HEK293 (cell line): Measurements from ENCODE around the gene CAPN5.

Experiments
- CTCF ChIA-PET: fragments of 350-600 bp; formaldehyde crosslinking; extraction: SDS; loops from one replicate; lab custom pipeline; 2021; ENCODE audit warnings: antibody characterized with exemption; lab: Yijun Ruan, JAX
- POLR2A ChIA-PET: fragments of 300-600 bp; formaldehyde crosslinking; extraction: SDS; loops from one replicate; lab custom pipeline; 2020; ENCODE audit warnings: antibody characterized with exemption, inconsistent platforms; lab: Yijun Ruan, JAX
- H3K27ac ChIP-seq: fragments of 200-500 bp; sonication (Bioruptor generic); 2 replicates; pipeline ENCODE4 v1.5.1; 2014; ENCODE audit warnings: low read depth, low read length, control low read depth, inconsistent platforms; ENCODE audit errors: extremely low read depth
- H3K36me3 ChIP-seq, 2 experiments: fragments of 200-500 bp in 1 of 2; sonication (Bioruptor generic) in 1 of 2; 1 replicate in 1 of 2; 2 replicates in 1 of 2; pipeline ENCODE4 v1.5.1; 2014 to 2017; ENCODE audit warnings: inconsistent platforms in 2 of 2, low read length in 2 of 2; ENCODE audit not compliant: control insufficient read depth in 2 of 2, insufficient read depth in 1 of 2
- H3K4me1 ChIP-seq: fragments of 200-500 bp; sonication (Bioruptor generic); 2 replicates; pipeline ENCODE4 v1.5.1; 2014; ENCODE audit warnings: mild to moderate bottlenecking, low read length, inconsistent platforms; ENCODE audit not compliant: control insufficient read depth, insufficient read depth
- H3K4me3 ChIP-seq: 2 replicates; pipeline ENCODE4 v1.5.1; 2011; ENCODE audit warnings: low read depth, mild to moderate bottlenecking, control low read depth, low read length, moderate library complexity
- H3K9me3 ChIP-seq: fragments of 200-500 bp; sonication (Bioruptor generic); 2 replicates; pipeline ENCODE4 v1.5.1; 2014; ENCODE audit warnings: low read depth, low read length, inconsistent platforms; ENCODE audit not compliant: control insufficient read depth, insufficient read depth
- ELK4 ChIP-seq: IDR thresholded peaks from 2 replicates; pipeline ENCODE4 v1.6.1; 2011; ENCODE audit warnings: mild to moderate bottlenecking, low read depth, low read length, borderline replicate concordance
- GLIS1 ChIP-seq: fragments of 450-650 bp; formaldehyde crosslinking; IDR thresholded peaks from 2 replicates; pipeline ENCODE4 v1.5.1; 2016; ENCODE audit warnings: missing biosample characterization, missing genetic modification characterization
- GLIS2 ChIP-seq: fragments of 450-650 bp; formaldehyde crosslinking; IDR thresholded peaks from 2 replicates; pipeline ENCODE4 v1.5.1; 2016; ENCODE audit warnings: missing biosample characterization, missing genetic modification characterization
- RBAK ChIP-seq: fragments of 450-650 bp; formaldehyde crosslinking; IDR thresholded peaks from 2 replicates; pipeline ENCODE4 v1.5.1; 2016; ENCODE audit warnings: missing biosample characterization, missing genetic modification characterization
- TCF7L2 ChIP-seq: IDR thresholded peaks from 2 replicates; pipeline ENCODE4 v1.6.1; 2011; ENCODE audit warnings: low read depth, mild to moderate bottlenecking, inconsistent platforms, low read length, moderate library complexity, borderline replicate concordance
- ZBTB44 ChIP-seq: fragments of 450-650 bp; IDR thresholded peaks from 2 replicates; pipeline ENCODE4 v1.5.1; 2018; ENCODE audit warnings: missing biosample characterization, mild to moderate bottlenecking, missing genetic modification characterization
- ZBTB7A ChIP-seq: fragments of 450-650 bp; formaldehyde crosslinking; IDR thresholded peaks from 2 replicates; pipeline ENCODE4 v1.5.1; 2016; ENCODE audit warnings: low read depth, missing biosample characterization, missing genetic modification characterization
- ZIC2 ChIP-seq: fragments of 450-650 bp; formaldehyde crosslinking; IDR thresholded peaks from 2 replicates; pipeline ENCODE4 v1.5.1; 2016; ENCODE audit warnings: missing biosample characterization, missing genetic modification characterization
- ZNF221 ChIP-seq: fragments of 450-650 bp; formaldehyde crosslinking; IDR thresholded peaks from 2 replicates; pipeline ENCODE4 v1.5.1; 2017; ENCODE audit warnings: missing biosample characterization, missing genetic modification characterization, borderline replicate concordance
- ZNF37A ChIP-seq: fragments of 450-650 bp; IDR thresholded peaks from 2 replicates; pipeline ENCODE4 v1.5.1; 2018; ENCODE audit warnings: missing biosample characterization, missing genetic modification characterization
- ZNF449 ChIP-seq: fragments of 450-650 bp; formaldehyde crosslinking; IDR thresholded peaks from 2 replicates; pipeline ENCODE4 v1.5.1; 2017; ENCODE audit warnings: missing biosample characterization, mild to moderate bottlenecking, missing genetic modification characterization, moderate library complexity
- ZNF473 ChIP-seq: fragments of 450-650 bp; formaldehyde crosslinking; IDR thresholded peaks from 2 replicates; pipeline ENCODE4 v1.5.1; 2017; ENCODE audit warnings: missing biosample characterization, missing genetic modification characterization
- ZNF549 ChIP-seq: fragments of 450-650 bp; IDR thresholded peaks from 2 replicates; pipeline ENCODE4 v1.5.1; 2018; ENCODE audit warnings: missing biosample characterization, missing genetic modification characterization, mild to moderate bottlenecking, inconsistent platforms, moderate library complexity
- ZNF610 ChIP-seq: fragments of 450-650 bp; formaldehyde crosslinking; IDR thresholded peaks from 2 replicates; pipeline ENCODE4 v1.5.1; 2016; ENCODE audit warnings: missing biosample characterization, missing genetic modification characterization, borderline replicate concordance
- ZNF623 ChIP-seq: fragments of 450-650 bp; formaldehyde crosslinking; IDR thresholded peaks from 2 replicates; pipeline ENCODE4 v1.5.1; 2016; ENCODE audit warnings: missing biosample characterization, missing genetic modification characterization
- ZNF677 ChIP-seq: fragments of 450-650 bp; IDR thresholded peaks from 2 replicates; pipeline ENCODE4 v1.5.0; 2018; ENCODE audit warnings: missing biosample characterization, mild to moderate bottlenecking, missing genetic modification characterization, moderate library complexity
- ZNF776 ChIP-seq: fragments of 450-650 bp; formaldehyde crosslinking; IDR thresholded peaks from 2 replicates; pipeline ENCODE4 v1.5.0; 2017; ENCODE audit warnings: missing biosample characterization, missing genetic modification characterization, borderline replicate concordance
- ZNF830 ChIP-seq: fragments of 450-650 bp; IDR thresholded peaks from 2 replicates; pipeline ENCODE4 v1.5.0; 2018; ENCODE audit warnings: missing biosample characterization, missing genetic modification characterization, low read depth, mild to moderate bottlenecking, moderate library complexity
- ZNF837 ChIP-seq: fragments of 450-650 bp; formaldehyde crosslinking; IDR thresholded peaks from 2 replicates; pipeline ENCODE4 v1.5.1; 2016; ENCODE audit warnings: missing biosample characterization, missing genetic modification characterization
- ZSCAN18 ChIP-seq: fragments of 450-650 bp; formaldehyde crosslinking; IDR thresholded peaks from 2 replicates; pipeline ENCODE4 v1.5.1; 2016; ENCODE audit warnings: missing biosample characterization, missing genetic modification characterization
- ZSCAN5A ChIP-seq: fragments of 450-650 bp; formaldehyde crosslinking; IDR thresholded peaks from 2 replicates; pipeline ENCODE4 v1.5.1; 2016; ENCODE audit warnings: missing biosample characterization, missing genetic modification characterization

Gene CAPN5

GRCh38 chr11:77106759-77107158 lies 40.0 kb downstream of the CAPN5 start:
- no peak for TF ChIP-seq ZNF549
- TF ChIP-seq ZSCAN5A (tag by site-specific recombination), result no peak
- no peak for TF ChIP-seq ZSCAN18 (tag by site-specific recombination)
- TF ChIP-seq ZNF623, result no peak
- no peak for TF ChIP-seq ZNF37A (tag by site-specific recombination)
- TF ChIP-seq ZNF473 (tag by site-specific recombination), result no peak
- no peak for TF ChIP-seq ZNF677 (tag by site-specific recombination)
- TF ChIP-seq TCF7L2, result no peak
- TF ChIP-seq RBAK (tag by site-specific recombination), result no peak
- TF ChIP-seq ZNF221 (tag by site-specific recombination), result no peak
- Histone ChIP-seq H3K36me3 (no peaks in the 10 kb centered on the region), H3K4me1 (no peaks in the 10 kb centered on the region), H3K27ac (no peak overlapping the region), H3K9me3 (no peaks in the 10 kb centered on the region), H3K4me3 (no peak overlapping the region)
- POLR2A ChIA-PET, result no interaction called here
- CTCF ChIA-PET, result interaction anchor here (0.5 to 2.2 kb wide), 6 partner anchors 11 to 712 kb away, joined by 3 to 13 read pairs (median 4); partner anchors contain the start of gene MYO7A

GRCh38 chr11:77107950-77108349 lies 41.2 kb downstream of the CAPN5 start:
- Histone ChIP-seq H3K9me3 (no peaks in the 10 kb centered on the region), H3K27ac (no peak overlapping the region), H3K36me3 (no peaks in the 10 kb centered on the region), H3K4me1 (no peaks in the 10 kb centered on the region), H3K4me3 (no peak overlapping the region)
- ChIA-PET POLR2A (no interaction called here), CTCF (interaction anchor here (0.6 to 2.2 kb wide), 6 partner anchors 9 to 81 kb away, joined by 3 to 13 read pairs (median 4); partner anchors contain the start of gene MYO7A)
- peak; percentile 95 for TF ChIP-seq GLIS1 (tag by site-specific recombination)
- TF ChIP-seq GLIS2, result no peak
- peak; percentile 51 for TF ChIP-seq ZIC2

GRCh38 chr11:77108436-77108835 lies 41.7 kb downstream of the CAPN5 start:
- H3K4me3 ChIP-seq, result no peak overlapping the region

More at GRCh38 chr11:77108436-77108835, 41.7 kb downstream of the CAPN5 start:
- Histone ChIP-seq H3K36me3 (no peaks in the 10 kb centered on the region), H3K27ac (no peak overlapping the region), H3K9me3 (no peaks in the 10 kb centered on the region), H3K4me1 (no peaks in the 10 kb centered on the region)
- TF ChIP-seq ZBTB44, result no peak
- no peak for TF ChIP-seq ZNF830 (tag by site-specific recombination)
- no peak for TF ChIP-seq ZBTB7A (tag by site-specific recombination)
- no peak for TF ChIP-seq ZNF449 (tag by site-specific recombination)
- TF ChIP-seq ZNF610 (tag by site-specific recombination), result no peak
- no peak for TF ChIP-seq ZNF776 (tag by site-specific recombination)
- no peak for TF ChIP-seq ZNF837
- TF ChIP-seq ELK4, result no peak
- CTCF ChIA-PET, result interaction anchor here (1.0 to 2.2 kb wide), 3 partner anchors 17 to 80 kb away, joined by 4 to 13 read pairs (median 11); partner anchors contain the start of gene MYO7A
- POLR2A ChIA-PET, result no interaction called here
